Measurements from ENCODE around the gene ZNF556.

ZNF556 gene

DNA sequence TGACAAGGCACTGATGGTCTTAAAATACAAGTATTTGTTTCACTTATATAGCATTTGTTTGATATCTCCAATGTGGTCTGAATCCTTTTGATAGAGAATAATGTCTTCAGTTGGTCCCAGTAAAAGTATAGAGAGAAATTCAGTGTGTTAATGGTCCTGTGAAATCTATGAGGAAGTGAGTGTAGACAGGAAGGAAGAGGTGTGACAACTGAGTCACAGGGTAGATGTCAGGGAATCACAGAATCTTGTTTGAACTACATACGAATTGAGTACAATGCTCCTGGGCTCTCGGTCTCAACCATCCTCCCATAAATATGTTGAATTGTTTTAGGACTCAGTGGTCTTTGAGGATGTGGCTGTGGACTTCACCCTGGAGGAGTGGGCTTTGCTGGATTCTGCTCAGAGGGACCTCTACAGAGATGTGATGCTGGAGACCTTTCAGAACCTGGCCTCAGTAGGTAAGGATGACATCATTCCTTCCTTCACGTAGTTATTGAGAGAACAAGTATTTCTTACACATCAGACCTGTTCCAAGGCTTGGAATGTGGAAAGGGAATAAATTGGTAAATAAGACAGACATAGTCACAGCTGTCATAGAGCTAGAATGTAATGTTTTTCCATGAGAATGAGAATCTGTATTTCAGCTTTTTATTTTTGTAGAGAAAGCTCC is 16.7 kb upstream of the ZNF556 start (continued):
- TF ChIP-seq, protein P1, sequence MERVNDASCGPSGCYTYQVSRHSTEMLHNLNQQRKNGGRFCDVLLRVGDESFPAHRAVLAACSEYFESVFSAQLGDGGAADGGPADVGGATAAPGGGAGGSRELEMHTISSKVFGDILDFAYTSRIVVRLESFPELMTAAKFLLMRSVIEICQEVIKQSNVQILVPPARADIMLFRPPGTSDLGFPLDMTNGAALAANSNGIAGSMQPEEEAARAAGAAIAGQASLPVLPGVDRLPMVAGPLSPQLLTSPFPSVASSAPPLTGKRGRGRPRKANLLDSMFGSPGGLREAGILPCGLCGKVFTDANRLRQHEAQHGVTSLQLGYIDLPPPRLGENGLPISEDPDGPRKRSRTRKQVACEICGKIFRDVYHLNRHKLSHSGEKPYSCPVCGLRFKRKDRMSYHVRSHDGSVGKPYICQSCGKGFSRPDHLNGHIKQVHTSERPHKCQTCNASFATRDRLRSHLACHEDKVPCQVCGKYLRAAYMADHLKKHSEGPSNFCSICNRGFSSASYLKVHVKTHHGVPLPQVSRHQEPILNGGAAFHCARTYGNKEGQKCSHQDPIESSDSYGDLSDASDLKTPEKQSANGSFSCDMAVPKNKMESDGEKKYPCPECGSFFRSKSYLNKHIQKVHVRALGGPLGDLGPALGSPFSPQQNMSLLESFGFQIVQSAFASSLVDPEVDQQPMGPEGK (CRISPR knock-in tag; IDR thresholded peaks at IDR 0.05; ENCODE audit: borderline replicate concordance): no peak

DNA sequence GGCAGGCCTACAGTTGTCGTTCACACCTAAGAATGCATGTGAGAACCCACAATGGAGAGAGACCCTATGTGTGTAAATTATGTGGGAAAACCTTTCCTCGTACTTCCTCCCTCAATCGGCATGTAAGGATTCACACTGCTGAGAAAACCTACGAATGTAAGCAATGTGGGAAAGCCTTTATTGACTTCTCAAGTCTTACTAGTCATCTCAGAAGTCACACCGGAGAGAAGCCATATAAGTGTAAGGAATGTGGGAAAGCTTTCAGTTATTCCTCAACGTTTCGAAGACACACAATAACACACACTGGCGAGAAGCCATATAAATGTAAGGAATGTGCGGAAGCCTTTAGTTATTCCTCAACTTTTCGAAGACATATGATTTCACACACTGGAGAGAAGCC is 14.5 kb upstream of the ZNF556 start:
- ATAC-seq: no peak
- TF ChIP-seq SNAI2 (CRISPR knock-in tag; IDR thresholded peaks at IDR 0.05): no peak
- no peak for TF ChIP-seq RARB (CRISPR knock-in tag; IDR thresholded peaks at IDR 0.05)
- TF ChIP-seq OSR1 (CRISPR knock-in tag; IDR thresholded peaks at IDR 0.05): no peak
- TF ChIP-seq, protein P2, sequence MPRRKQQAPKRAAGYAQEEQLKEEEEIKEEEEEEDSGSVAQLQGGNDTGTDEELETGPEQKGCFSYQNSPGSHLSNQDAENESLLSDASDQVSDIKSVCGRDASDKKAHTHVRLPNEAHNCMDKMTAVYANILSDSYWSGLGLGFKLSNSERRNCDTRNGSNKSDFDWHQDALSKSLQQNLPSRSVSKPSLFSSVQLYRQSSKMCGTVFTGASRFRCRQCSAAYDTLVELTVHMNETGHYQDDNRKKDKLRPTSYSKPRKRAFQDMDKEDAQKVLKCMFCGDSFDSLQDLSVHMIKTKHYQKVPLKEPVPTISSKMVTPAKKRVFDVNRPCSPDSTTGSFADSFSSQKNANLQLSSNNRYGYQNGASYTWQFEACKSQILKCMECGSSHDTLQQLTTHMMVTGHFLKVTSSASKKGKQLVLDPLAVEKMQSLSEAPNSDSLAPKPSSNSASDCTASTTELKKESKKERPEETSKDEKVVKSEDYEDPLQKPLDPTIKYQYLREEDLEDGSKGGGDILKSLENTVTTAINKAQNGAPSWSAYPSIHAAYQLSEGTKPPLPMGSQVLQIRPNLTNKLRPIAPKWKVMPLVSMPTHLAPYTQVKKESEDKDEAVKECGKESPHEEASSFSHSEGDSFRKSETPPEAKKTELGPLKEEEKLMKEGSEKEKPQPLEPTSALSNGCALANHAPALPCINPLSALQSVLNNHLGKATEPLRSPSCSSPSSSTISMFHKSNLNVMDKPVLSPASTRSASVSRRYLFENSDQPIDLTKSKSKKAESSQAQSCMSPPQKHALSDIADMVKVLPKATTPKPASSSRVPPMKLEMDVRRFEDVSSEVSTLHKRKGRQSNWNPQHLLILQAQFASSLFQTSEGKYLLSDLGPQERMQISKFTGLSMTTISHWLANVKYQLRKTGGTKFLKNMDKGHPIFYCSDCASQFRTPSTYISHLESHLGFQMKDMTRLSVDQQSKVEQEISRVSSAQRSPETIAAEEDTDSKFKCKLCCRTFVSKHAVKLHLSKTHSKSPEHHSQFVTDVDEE (CRISPR knock-in tag; IDR thresholded peaks at IDR 0.05): no peak
- TF ChIP-seq TOX (CRISPR knock-in tag; IDR thresholded peaks at IDR 0.05; ENCODE audit: borderline replicate concordance): no peak
- TF ChIP-seq ZC3H10 (CRISPR knock-in tag; IDR thresholded peaks at IDR 0.05): no peak
- TF ChIP-seq, protein P3, sequence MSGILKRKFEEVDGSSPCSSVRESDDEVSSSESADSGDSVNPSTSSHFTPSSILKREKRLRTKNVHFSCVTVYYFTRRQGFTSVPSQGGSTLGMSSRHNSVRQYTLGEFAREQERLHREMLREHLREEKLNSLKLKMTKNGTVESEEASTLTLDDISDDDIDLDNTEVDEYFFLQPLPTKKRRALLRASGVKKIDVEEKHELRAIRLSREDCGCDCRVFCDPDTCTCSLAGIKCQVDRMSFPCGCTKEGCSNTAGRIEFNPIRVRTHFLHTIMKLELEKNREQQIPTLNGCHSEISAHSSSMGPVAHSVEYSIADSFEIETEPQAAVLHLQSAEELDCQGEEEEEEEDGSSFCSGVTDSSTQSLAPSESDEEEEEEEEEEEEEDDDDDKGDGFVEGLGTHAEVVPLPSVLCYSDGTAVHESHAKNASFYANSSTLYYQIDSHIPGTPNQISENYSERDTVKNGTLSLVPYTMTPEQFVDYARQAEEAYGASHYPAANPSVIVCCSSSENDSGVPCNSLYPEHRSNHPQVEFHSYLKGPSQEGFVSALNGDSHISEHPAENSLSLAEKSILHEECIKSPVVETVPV (CRISPR knock-in tag; IDR thresholded peaks at IDR 0.05): no peak
- TF ChIP-seq ESRRG (CRISPR knock-in tag; IDR thresholded peaks at IDR 0.05): no peak
- TF ChIP-seq ZFP3 (CRISPR knock-in tag; IDR thresholded peaks at IDR 0.05): no peak
- no peak for TF ChIP-seq GLIS3 (CRISPR knock-in tag; IDR thresholded peaks at IDR 0.05)
- TF ChIP-seq, protein P1 (CRISPR knock-in tag; IDR thresholded peaks at IDR 0.05; ENCODE audit: borderline replicate concordance): no peak
- TF ChIP-seq ISL1 (CRISPR knock-in tag; IDR thresholded peaks at IDR 0.05): no peak
- TF ChIP-seq ZNF565 (CRISPR knock-in tag; conservative IDR thresholded peaks at IDR 0.05; ENCODE audit: low read depth): no peak
- TF ChIP-seq ZNF70 (CRISPR knock-in tag; IDR thresholded peaks at IDR 0.05): no peak
- TF ChIP-seq, protein P4, sequence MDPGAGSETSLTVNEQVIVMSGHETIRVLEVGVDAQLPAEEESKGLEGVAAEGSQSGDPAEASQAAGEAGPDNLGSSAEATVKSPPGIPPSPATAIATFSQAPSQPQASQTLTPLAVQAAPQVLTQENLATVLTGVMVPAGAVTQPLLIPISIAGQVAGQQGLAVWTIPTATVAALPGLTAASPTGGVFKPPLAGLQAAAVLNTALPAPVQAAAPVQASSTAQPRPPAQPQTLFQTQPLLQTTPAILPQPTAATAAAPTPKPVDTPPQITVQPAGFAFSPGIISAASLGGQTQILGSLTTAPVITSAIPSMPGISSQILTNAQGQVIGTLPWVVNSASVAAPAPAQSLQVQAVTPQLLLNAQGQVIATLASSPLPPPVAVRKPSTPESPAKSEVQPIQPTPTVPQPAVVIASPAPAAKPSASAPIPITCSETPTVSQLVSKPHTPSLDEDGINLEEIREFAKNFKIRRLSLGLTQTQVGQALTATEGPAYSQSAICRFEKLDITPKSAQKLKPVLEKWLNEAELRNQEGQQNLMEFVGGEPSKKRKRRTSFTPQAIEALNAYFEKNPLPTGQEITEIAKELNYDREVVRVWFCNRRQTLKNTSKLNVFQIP (CRISPR knock-in tag; IDR thresholded peaks at IDR 0.05; ENCODE audit: borderline replicate concordance, low read depth): no peak
- no peak for TF ChIP-seq ARNTL (CRISPR knock-in tag; IDR thresholded peaks at IDR 0.05; ENCODE audit: borderline replicate concordance, low read depth)
- TF ChIP-seq TCF4 (CRISPR knock-in tag; IDR thresholded peaks at IDR 0.05; ENCODE audit: borderline replicate concordance): no peak

DNA sequence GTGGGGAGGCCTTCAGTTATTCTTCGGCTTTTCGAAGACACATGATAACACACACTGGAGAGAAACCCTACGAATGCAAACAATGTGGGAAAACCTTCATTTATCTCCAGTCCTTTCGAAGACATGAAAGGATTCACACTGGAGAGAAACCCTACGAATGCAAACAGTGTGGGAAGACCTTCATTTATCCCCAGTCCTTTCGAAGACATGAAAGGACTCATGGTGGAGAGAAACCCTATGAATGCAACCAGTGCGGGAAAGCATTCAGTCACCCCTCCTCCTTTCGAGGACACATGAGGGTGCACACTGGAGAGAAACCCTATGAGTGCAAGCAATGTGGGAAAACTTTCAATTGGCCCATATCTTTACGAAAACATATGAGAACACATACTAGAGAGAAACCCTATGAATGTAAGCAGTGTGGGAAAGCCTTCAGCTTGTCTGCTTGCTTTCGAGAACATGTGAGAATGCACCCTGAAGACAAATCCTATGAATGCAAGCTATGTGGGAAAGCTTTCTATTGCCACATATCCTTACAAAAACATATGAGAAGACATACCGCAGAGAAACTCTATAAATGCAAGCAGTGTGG is 14.0 kb upstream of the ZNF556 start:
- TF ChIP-seq PPARA (CRISPR knock-in tag; IDR thresholded peaks at IDR 0.05; ENCODE audit: borderline replicate concordance): no peak
- TF ChIP-seq TCF4 (CRISPR knock-in tag; IDR thresholded peaks at IDR 0.05; ENCODE audit: borderline replicate concordance): no peak
- TF ChIP-seq ZFP3 (CRISPR knock-in tag; IDR thresholded peaks at IDR 0.05): no peak
- ATAC-seq: no peak
